ENCODE data around the gene DPEP3. TPM values are rescaled to one million over a fixed set of nuclear protein-coding genes. Genes with fewer than 3 reads are reported as not detected.
"Not testable (repeated sequence)": the region's sequence is repeated elsewhere in the genome, so short reads cannot be mapped to it uniquely, and the experiment has no call there.

The DPEP3 gene
- total RNA-seq, 1 donor from 2014 or later = not detected

DNA sequence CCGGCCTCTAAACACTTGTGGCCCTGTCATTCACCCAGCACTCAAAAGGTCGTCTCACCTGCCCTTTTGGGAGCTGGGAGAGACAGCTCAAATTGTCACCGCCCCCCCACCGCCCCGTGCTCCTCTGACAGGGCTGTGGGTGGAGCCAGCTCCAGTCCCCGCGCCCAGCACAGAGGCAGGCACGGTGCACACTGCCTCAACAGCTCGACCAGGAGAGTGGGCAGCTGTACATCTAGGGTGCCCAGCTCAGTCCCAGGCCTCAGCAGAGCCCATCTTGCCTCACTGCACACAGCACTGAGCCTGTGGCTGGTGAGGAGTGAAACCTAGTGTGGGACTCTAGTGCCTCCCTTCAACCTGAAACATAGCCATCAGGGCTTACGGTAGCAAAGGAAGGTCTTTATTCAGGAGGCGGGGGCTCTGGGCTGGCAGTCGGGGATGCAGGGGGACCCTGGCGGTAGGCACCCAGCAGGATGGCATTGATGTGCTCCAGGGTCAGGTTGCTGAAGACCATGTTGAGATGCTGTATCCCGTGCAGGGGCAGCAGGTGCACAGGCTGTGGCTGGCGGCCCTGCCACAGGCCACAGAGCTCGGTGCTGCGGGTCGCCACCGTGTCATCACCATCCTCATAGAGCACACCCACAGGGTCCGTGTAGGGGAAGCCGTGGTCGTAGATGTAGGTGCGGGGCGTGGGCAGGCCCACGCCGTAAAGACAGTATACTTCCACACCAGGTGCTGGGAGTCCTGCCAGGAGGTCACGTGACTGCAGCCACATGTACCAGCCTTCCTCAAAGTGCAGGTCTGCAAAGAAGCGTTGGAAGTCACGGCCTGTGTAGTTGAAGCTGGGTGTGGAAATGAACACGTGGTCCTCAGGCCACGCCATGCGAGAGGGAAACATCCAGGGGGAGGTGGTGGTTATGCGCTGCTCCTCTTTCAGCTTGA is 40.5 kb downstream of the DPEP3 start:
- Mint-ChIP-seq H3K36me3 (peaks cover 2% of the 10 kb centered on the region), H3K27ac (no peak overlapping the region), H3K9me3 (no peaks in the 10 kb centered on the region), H3K4me1 (peaks cover 18% of the 10 kb centered on the region), H3K4me3 (no peak overlapping the region), H3K27me3 (ENCODE audit: low read depth) (no peaks in the 10 kb centered on the region)
- no peak for DNase-seq (ENCODE audit: low spot score in 2 of 2, unreplicated experiment in 2 of 2)
- no peak for TF ChIP-seq CTCF (IDR thresholded peaks at IDR 0.05; ENCODE audit: unreplicated experiment)

DNA sequence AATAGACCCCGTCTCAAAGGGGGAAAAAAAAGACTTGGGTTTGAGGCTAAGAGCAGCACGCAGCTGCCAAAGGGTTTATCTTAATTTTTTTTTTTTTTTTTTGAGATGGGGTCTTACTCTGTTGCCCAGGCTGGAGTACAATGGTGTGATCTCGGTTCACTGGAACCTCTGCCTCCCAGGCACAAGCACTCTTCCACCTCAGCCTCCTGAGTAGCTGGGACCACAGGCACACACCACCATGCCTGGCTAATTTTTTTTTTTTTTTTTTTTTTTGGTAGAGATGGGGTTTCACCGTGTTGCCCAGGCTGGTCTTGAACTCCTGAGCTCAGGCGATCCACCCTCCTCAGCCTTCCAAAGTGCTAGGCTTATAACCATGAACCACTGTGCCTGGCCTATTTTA is 42.6 kb downstream of the DPEP3 start:
- H3K4me1 Mint-ChIP-seq = peaks cover 20% of the 10 kb centered on the region
- H3K36me3 Mint-ChIP-seq; H3K27ac Mint-ChIP-seq; DNase-seq (ENCODE audit: low spot score in 2 of 2, unreplicated experiment in 2 of 2); H3K4me3 Mint-ChIP-seq; H3K27me3 Mint-ChIP-seq (ENCODE audit: low read depth); H3K9me3 Mint-ChIP-seq: not testable (repeated sequence)

GRCh38 chr16:67936880-67937605 is 43.3 kb downstream of the DPEP3 start:
- H3K27me3 Mint-ChIP-seq (ENCODE audit: low read depth) = no peaks in the 10 kb centered on the region
- DNase-seq (ENCODE audit: low spot score in 2 of 2, unreplicated experiment in 2 of 2) = no peak
- no peak for TF ChIP-seq CTCF (IDR thresholded peaks at IDR 0.05; ENCODE audit: unreplicated experiment)
- H3K9me3 Mint-ChIP-seq = no peaks in the 10 kb centered on the region
- no peaks in the 10 kb centered on the region for H3K36me3 Mint-ChIP-seq
- H3K27ac Mint-ChIP-seq = peak overlapping the region; percentile 99
- H3K4me1 Mint-ChIP-seq = peaks cover 20% of the 10 kb centered on the region
- H3K4me3 Mint-ChIP-seq = peak overlapping the region; percentile 100

DNA sequence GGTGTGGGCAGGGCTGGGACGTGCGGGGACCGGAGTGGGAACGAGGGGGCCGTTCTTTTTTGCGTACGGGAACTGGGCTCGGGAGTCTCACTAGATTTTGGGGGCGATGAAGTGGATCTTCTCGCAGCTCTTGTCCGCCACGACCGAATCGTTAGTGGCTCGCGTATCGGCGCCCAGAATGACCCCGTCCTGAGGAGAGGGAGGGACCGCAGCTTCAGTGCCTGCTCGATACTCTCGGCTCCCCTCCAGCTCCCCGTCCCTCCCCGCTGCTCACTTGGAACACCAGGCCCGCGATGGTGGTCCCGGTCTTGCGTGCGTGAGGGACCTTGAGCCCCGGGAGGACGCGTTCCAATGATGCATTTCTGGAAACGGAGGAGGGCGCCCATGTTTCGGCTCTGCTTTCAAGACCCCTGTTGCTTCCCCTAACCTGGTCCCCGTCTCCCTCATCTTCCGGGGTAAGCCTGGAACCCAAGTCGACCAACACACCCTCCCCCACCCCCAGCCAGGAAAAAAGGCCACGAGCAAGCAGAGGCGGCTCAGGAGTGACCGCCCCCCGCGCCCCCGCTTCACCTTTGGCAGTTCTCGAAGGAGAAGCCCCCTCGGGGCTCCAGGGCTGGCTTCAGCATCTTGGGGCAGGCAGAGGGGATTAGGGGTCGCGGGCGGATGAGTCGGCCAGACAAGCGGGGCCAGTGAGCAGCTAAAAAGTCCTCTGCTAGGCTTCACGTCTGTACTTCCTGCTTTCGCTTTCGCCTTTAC is 44.0 kb downstream of the DPEP3 start, which contains the start of gene PSMB10:
PSMB10 (minus strand) TSS at position 727 of the 756 bp plus-strand sequence; CDS start at position 626, 101 bp downstream.
- H3K27ac Mint-ChIP-seq = peak within 1 kb of the TSS; percentile 99
- TF ChIP-seq CTCF (IDR thresholded peaks at IDR 0.05; ENCODE audit: unreplicated experiment) = no peak
- peak in 1 of 2 experiments; percentile 60 for DNase-seq (ENCODE audit: low spot score in 2 of 2, unreplicated experiment in 2 of 2)
- H3K9me3 Mint-ChIP-seq = no peaks in the 10 kb centered on the region
- H3K4me3 Mint-ChIP-seq = peak within 1 kb of the TSS; percentile 100
- no peaks in the 10 kb centered on the region for H3K27me3 Mint-ChIP-seq (ENCODE audit: low read depth)
- H3K4me1 Mint-ChIP-seq = peaks cover 20% of the 10 kb centered on the region
- H3K36me3 Mint-ChIP-seq = no peaks in the 10 kb centered on the region

GRCh38 chr16:67935402-67936123 is 44.7 kb downstream of the DPEP3 start:
- H3K36me3 Mint-ChIP-seq = no peaks in the 10 kb centered on the region
- DNase-seq (ENCODE audit: low spot score in 2 of 2, unreplicated experiment in 2 of 2) = peak; percentile 80 to 88
- peaks cover 20% of the 10 kb centered on the region for H3K4me1 Mint-ChIP-seq
- H3K9me3 Mint-ChIP-seq = no peaks in the 10 kb centered on the region
- no peaks in the 10 kb centered on the region for H3K27me3 Mint-ChIP-seq (ENCODE audit: low read depth)
- peak; percentile 12 for TF ChIP-seq CTCF (IDR thresholded peaks at IDR 0.05; ENCODE audit: unreplicated experiment)
- H3K27ac Mint-ChIP-seq = peak overlapping the region; percentile 99
- H3K4me3 Mint-ChIP-seq = peak overlapping the region; percentile 100
